CD4-positive, alpha-beta T cell (primary cell): Measurements from ENCODE around the gene RIPK4. TPM values are rescaled to one million over a fixed set of nuclear protein-coding genes. Genes with fewer than 3 reads are reported as not detected.

Experiments
- ATAC-seq: fragments of 200-7000 bp; cut with Tn5 transposase; one replicate; pipeline ENCODE4 v1.10.0; 2022; ENCODE audit warnings: mild to moderate bottlenecking; ENCODE audit not compliant: poor library complexity
- CTCF ChIA-PET: fragments of 350-600 bp; sonication (Branson Sonifier 250); formaldehyde crosslinking; loops from one replicate; lab custom pipeline; 2021; ENCODE audit warnings: antibody characterized with exemption, inconsistent platforms; lab: Charles Lee
- POLR2A ChIA-PET: fragments of 350-600 bp; sonication (Branson Sonifier 250); formaldehyde crosslinking; loops from one replicate; lab custom pipeline; 2021; ENCODE audit warnings: antibody characterized with exemption, inconsistent platforms; lab: Charles Lee
- DNase-seq, 14 experiments: peaks; one replicate each; pipeline ENCODE4 v3.0.0-alpha.2; 2013 to 2020; ENCODE audit warnings: mixed read lengths in 2 of 14
- H3K27ac ChIP-seq, 2 donors: one replicate each; pipeline versions ENCODE4 v1.5.1 to v1.7.0; 2013; ENCODE audit warnings: low read length in 2 of 2, low read depth in 1 of 2, mild to moderate bottlenecking in 1 of 2
- H3K27me3 ChIP-seq, 2 experiments: 1 replicate in 1 of 2; 2 replicates in 1 of 2; pipeline versions ENCODE4 v1.6.1 to v1.7.0; 2013; ENCODE audit warnings: low read length in 2 of 2, control low read depth in 1 of 2, mild to moderate bottlenecking in 1 of 2, moderate library complexity in 1 of 2; ENCODE audit not compliant: insufficient read depth in 2 of 2, control insufficient read depth in 1 of 2
- H3K36me3 ChIP-seq: one replicate; pipeline ENCODE4 v1.6.1; 2013; ENCODE audit warnings: low read length, control low read depth; ENCODE audit not compliant: insufficient read depth
- H3K4me1 ChIP-seq: one replicate; pipeline ENCODE4 v1.6.1; 2013; ENCODE audit warnings: low read length, control low read depth; ENCODE audit not compliant: insufficient read depth
- H3K4me3 ChIP-seq: one replicate; pipeline ENCODE4 v1.5.1; 2013; ENCODE audit warnings: mild to moderate bottlenecking, low read length, moderate library complexity
- H3K9me3 ChIP-seq, 2 experiments: 1 replicate in 1 of 2; 2 replicates in 1 of 2; pipeline versions ENCODE4 v1.6.1 to v1.7.0; 2013; ENCODE audit warnings: low read length in 2 of 2, mild to moderate bottlenecking in 2 of 2, control low read depth in 1 of 2, moderate library complexity in 1 of 2; ENCODE audit not compliant: control insufficient read depth in 1 of 2, insufficient read depth in 1 of 2
- H3K27ac Mint-ChIP-seq: one replicate; pipeline ENCODE4 v1.8.0; 2020; ENCODE audit warnings: mixed read lengths
- H3K27me3 Mint-ChIP-seq: one replicate; pipeline ENCODE4 v1.8.0; 2021; ENCODE audit warnings: mixed read lengths
- H3K36me3 Mint-ChIP-seq: one replicate; pipeline ENCODE4 v1.8.0; 2021; ENCODE audit warnings: low read depth, mixed read lengths
- H3K4me1 Mint-ChIP-seq: one replicate; pipeline ENCODE4 v1.8.0; 2021; ENCODE audit warnings: low read depth, mixed read lengths
- H3K4me3 Mint-ChIP-seq: one replicate; pipeline ENCODE4 v1.8.0; 2020; ENCODE audit warnings: mild to moderate bottlenecking, mixed read lengths
- H3K9me3 Mint-ChIP-seq: one replicate; pipeline ENCODE4 v1.8.0; 2020; ENCODE audit warnings: mixed read lengths
- intact Hi-C, 2 experiments: fragments of 100-400 bp; cut with DNase I in 1 of 2; cut with micrococcal nuclease in 1 of 2; formaldehyde crosslinking; loops; one replicate each; pipeline versions ENCODE4 v1.15.1 to v1.9.0; 2023 to 2025; cut with DNase I, micrococcal nuclease
- total RNA-seq, 174 experiments: library from RNA in 2 of 174; stranded (reverse) in 2 of 174; gene quantifications; one replicate each; pipeline ENCODE4 v1.2.3 and lab custom pipeline; 2021 to 2026
- TF ChIP-seq, protein P1 (sequence below): fragments of 200-600 bp; IDR thresholded peaks from one replicate; pipeline ENCODE4 v1.8.0; 2022; ENCODE audit warnings: antibody characterized with exemption, mild to moderate bottlenecking

RIPK4 gene
- total RNA-seq, 2 experiments from 2014 or later: 2.5 to 3.0 TPM

- Mint-ChIP-seq H3K27me3 (peaks cover 42% of the 10 kb centered on the region), H3K36me3 (no peaks in the 10 kb centered on the region), H3K4me1 (no peaks in the 10 kb centered on the region), H3K27ac (no peak overlapping the region), H3K4me3 (no peak overlapping the region), H3K9me3 (no peaks in the 10 kb centered on the region)
- Histone ChIP-seq H3K27ac (no peak overlapping the region), H3K27me3 (peaks cover 24 to 36% of the 10 kb centered on the region in 2 experiments), H3K4me3 (no peak overlapping the region), H3K36me3 (no peaks in the 10 kb centered on the region), H3K9me3 (peaks cover 0 to 18% of the 10 kb centered on the region in 2 experiments), H3K4me1 (peaks cover 8% of the 10 kb centered on the region)
- CTCF ChIA-PET: no interaction called here
- POLR2A ChIA-PET: no interaction called here
- TF ChIP-seq, protein P1, sequence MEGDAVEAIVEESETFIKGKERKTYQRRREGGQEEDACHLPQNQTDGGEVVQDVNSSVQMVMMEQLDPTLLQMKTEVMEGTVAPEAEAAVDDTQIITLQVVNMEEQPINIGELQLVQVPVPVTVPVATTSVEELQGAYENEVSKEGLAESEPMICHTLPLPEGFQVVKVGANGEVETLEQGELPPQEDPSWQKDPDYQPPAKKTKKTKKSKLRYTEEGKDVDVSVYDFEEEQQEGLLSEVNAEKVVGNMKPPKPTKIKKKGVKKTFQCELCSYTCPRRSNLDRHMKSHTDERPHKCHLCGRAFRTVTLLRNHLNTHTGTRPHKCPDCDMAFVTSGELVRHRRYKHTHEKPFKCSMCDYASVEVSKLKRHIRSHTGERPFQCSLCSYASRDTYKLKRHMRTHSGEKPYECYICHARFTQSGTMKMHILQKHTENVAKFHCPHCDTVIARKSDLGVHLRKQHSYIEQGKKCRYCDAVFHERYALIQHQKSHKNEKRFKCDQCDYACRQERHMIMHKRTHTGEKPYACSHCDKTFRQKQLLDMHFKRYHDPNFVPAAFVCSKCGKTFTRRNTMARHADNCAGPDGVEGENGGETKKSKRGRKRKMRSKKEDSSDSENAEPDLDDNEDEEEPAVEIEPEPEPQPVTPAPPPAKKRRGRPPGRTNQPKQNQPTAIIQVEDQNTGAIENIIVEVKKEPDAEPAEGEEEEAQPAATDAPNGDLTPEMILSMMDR: no peak
- ATAC-seq (no peak), DNase-seq (no peak)
- intact Hi-C loops: no loop called here
Observed at GRCh38 chr21:41722052-41723018, 44.5 kb downstream of the RIPK4 start.

DNA sequence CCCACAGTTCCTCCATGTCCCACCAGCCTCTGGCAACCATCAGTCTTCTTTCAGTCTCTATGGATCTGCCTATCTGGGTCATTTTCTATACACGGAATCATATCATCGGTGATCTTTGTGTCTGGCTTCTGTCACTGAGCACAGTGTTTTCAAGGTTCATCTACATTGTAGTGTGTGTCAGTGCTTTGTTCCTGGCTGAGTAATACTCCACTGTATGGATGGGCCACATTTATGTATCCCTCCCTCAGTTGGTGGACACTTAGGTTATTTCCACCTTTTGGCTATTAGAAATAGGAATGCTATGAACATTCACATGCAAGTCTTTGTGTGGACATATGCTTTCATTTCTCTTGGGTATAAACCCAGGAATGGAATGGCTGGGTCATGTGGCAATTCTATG is 46.6 kb downstream of the RIPK4 start:
- no peak overlapping the region for H3K4me3 ChIP-seq
- H3K36me3 Mint-ChIP-seq: no peaks in the 10 kb centered on the region
- peaks cover under 1% of the 10 kb centered on the region for H3K4me1 ChIP-seq
- H3K27ac ChIP-seq: no peak overlapping the region
- TF ChIP-seq, protein P1: no peak
- intact Hi-C loops: no loop called here
- no peak overlapping the region for H3K27ac Mint-ChIP-seq
- H3K9me3 Mint-ChIP-seq: no peaks in the 10 kb centered on the region
- H3K27me3 ChIP-seq: peaks cover 9 to 20% of the 10 kb centered on the region in 2 experiments
- CTCF ChIA-PET: no interaction called here
- H3K4me1 Mint-ChIP-seq: no peaks in the 10 kb centered on the region
- H3K36me3 ChIP-seq: no peaks in the 10 kb centered on the region
- DNase-seq: no peak
- peaks cover 0 to 5% of the 10 kb centered on the region in 2 experiments for H3K9me3 ChIP-seq
- H3K27me3 Mint-ChIP-seq: peaks cover 46% of the 10 kb centered on the region
- no peak overlapping the region for H3K4me3 Mint-ChIP-seq
- no peak for ATAC-seq
- POLR2A ChIA-PET: no interaction called here

DNA sequence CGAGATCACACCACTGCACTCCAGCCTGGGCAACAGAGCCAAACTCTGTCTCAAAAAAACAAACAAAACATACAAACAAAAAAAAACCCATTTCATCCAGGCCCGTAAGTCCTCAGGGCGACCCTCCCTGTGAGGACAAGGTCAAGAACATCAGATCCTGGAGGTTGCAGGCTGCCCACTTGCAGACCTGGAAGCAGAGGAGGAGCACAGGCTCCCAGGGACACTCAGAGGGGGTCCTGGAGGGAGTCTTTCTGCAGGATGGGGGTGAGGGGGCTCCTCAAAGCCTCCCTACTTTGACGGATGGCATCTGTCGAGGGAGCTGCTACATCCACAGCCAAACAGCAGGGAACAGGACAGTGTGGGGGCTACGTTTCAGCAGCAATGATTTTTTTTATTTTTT is 47.2 kb downstream of the RIPK4 start:
- Histone ChIP-seq H3K4me1 (no peaks in the 10 kb centered on the region), H3K36me3 (no peaks in the 10 kb centered on the region), H3K27me3 (peaks cover 10 to 18% of the 10 kb centered on the region in 2 experiments), H3K9me3 (peaks cover 0 to 5% of the 10 kb centered on the region in 2 experiments), H3K4me3 (no peak overlapping the region), H3K27ac (no peak overlapping the region)
- Mint-ChIP-seq H3K4me1 (no peaks in the 10 kb centered on the region), H3K36me3 (no peaks in the 10 kb centered on the region), H3K4me3 (no peak overlapping the region), H3K9me3 (no peaks in the 10 kb centered on the region), H3K27ac (no peak overlapping the region), H3K27me3 (peaks cover 50% of the 10 kb centered on the region)
- ATAC-seq: no peak
- ChIA-PET CTCF (no interaction called here), POLR2A (no interaction called here)
- intact Hi-C loops: no loop called here
- no peak for DNase-seq
- TF ChIP-seq, protein P1: no peak
